GM13976 (cell line): ENCODE results near the gene CDH23.

ENCODE experiments used
- DNase-seq: peaks from one replicate; pipeline ENCODE4 v3.0.0; 2012; ENCODE audit warnings: low spot score
- in situ Hi-C: fragments of 300-500 bp; cut with MboI; formaldehyde crosslinking; loops from one replicate; pipeline ENCODE4 v1.12.0; 2022; ENCODE audit warnings: low sequenced_read_pairs, mixed read lengths, inconsistent platforms; ENCODE audit not compliant: unreplicated experiment
- TF ChIP-seq, protein P1 (sequence below): IDR thresholded peaks from 2 replicates; pipeline ENCODE4 v1.5.1; 2012; ENCODE audit warnings: borderline replicate concordance, mild to moderate bottlenecking; ENCODE audit not compliant: insufficient read depth; ENCODE audit errors: extremely low read depth, missing control alignments, control extremely low read depth

Gene CDH23

DNA sequence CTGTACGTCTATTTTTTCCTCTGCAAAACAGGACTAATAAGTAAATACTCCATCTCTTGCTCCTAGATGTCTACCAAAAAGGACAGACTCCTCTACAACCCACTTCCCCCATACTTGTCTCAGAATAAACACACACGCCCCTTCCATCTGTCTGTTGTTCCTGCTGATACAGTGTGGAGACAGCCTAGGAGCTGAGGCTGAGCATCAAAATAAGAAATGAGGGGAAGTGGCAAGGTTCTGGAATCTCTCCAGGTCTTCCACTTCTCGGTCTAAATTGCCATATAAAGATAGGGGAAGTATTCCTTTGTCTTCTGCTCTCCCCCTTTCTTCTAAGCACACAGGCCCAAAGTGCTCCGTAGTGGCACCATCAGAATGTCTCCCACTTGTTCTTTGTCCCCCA lies 407.4 kb downstream of the CDH23 start:
- in situ Hi-C loops, result no loop called here
- TF ChIP-seq, protein P1, sequence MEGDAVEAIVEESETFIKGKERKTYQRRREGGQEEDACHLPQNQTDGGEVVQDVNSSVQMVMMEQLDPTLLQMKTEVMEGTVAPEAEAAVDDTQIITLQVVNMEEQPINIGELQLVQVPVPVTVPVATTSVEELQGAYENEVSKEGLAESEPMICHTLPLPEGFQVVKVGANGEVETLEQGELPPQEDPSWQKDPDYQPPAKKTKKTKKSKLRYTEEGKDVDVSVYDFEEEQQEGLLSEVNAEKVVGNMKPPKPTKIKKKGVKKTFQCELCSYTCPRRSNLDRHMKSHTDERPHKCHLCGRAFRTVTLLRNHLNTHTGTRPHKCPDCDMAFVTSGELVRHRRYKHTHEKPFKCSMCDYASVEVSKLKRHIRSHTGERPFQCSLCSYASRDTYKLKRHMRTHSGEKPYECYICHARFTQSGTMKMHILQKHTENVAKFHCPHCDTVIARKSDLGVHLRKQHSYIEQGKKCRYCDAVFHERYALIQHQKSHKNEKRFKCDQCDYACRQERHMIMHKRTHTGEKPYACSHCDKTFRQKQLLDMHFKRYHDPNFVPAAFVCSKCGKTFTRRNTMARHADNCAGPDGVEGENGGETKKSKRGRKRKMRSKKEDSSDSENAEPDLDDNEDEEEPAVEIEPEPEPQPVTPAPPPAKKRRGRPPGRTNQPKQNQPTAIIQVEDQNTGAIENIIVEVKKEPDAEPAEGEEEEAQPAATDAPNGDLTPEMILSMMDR, result no peak
- DNase-seq, result no peak

DNA sequence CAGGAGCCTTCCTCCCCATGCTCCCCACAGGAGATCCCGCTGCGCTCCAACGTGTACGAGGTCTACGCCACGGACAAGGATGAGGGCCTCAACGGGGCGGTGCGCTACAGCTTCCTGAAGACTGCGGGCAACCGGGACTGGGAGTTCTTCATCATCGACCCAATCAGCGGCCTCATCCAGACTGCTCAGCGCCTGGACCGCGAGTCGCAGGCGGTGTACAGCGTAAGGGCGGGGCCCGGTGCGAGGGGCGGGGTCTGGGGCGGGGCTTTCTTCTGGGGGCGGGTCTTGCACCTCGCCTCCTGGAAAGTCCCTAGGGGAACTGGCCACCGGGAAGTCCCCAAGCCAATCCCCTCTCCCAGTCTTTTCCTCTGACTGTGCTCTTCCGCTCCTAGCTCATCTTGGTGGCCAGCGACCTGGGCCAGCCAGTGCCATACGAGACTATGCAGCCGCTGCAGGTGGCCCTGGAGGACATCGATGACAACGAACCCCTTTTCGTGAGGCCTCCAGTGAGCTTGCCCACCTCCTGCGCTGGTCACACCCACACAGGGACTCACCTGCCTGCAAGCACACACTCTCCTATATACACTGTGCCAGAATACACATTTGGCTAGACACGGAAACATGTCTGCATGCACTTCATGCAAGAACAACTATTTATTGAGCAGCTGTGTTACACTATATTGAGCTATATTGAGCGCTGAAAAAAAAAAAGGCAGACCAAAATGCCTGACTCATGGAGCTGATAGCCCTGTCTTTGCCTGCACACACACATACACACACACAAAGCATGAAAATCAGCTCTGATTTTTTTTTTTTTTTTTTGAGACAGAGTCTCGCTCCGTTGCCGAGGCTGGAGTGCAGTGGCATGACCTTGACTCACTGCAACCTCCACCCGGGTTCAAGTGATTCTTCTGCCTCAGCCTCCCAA lies 409.3 kb downstream of the CDH23 start:
- no peak for DNase-seq
- TF ChIP-seq, protein P1, result no peak
- in situ Hi-C loops, result no loop called here

DNA sequence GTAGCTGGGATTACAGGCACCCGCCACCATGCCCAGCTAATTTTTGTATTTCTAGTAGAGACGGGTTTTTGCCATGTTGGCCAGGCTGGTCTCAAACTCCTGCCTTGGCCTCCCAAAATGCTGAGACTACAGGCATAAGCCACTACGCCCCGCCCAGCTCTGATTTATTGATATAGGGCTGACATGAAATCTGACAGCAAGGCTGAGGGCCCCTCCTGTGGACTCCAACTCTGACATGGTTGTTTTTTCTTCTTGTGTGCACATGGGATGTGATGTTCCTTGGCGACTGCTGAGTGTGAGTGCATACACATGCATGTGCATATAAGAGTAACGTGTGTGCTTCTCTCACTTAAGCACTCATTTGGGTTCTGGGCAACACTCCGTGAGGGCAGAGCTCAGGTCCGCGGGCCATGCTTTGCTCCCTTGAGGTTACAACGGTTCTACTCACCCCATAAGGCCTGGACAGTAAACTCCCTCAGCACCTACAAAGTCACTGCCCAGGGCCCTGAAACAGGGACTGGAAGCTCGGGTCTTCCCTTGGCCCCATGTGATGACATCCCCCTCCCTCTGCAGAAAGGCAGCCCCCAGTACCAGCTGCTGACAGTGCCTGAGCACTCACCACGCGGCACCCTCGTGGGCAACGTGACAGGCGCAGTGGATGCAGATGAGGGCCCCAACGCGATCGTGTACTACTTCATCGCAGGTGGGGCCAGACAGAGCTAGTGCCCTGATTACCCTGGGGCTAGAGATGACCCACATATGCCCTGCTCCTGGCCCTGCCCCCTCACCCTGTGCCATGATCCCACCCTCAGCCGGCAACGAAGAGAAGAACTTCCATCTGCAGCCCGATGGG lies 410.2 kb downstream of the CDH23 start:
- TF ChIP-seq, protein P1, result no peak
- no peak for DNase-seq
- in situ Hi-C loops, result no loop called here

DNA sequence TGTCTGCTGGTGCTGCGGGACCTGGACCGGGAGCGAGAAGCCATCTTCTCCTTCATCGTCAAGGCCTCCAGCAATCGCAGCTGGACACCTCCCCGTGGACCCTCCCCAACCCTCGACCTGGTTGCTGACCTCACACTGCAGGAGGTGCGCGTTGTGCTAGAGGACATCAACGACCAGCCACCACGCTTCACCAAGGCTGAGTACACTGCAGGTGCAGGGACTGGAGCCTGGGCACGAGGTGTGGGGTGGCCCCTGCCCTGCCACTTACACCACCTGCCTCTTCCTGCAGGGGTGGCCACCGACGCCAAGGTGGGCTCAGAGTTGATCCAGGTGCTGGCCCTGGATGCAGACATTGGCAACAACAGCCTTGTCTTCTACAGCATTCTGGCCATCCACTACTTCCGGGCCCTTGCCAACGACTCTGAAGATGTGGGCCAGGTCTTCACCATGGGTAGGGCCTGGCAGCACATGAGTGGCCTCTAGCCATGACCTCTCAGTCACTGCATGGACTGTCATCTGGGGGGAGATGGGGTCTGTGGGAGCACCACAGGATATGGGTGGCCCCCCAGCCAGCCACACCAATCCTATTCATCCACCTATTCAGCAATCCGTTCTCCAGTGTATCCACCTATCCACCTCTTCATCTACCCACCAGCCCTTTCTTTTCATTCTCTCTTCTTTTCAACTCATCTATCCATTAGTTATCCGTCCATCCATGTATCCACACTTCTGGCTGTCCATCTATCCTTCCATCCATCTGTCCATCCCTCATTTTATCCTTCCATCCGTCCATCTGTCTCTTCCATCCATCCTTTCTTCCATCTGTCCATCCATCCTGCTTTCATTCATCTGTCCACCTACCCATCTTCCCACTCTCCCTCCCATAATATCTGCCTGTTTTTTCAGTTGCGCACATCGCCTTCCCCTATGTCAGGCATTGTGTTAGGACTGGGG lies 411.1 kb downstream of the CDH23 start:
- no peak for DNase-seq
- in situ Hi-C loops, result no loop called here
- TF ChIP-seq, protein P1, result no peak

DNA sequence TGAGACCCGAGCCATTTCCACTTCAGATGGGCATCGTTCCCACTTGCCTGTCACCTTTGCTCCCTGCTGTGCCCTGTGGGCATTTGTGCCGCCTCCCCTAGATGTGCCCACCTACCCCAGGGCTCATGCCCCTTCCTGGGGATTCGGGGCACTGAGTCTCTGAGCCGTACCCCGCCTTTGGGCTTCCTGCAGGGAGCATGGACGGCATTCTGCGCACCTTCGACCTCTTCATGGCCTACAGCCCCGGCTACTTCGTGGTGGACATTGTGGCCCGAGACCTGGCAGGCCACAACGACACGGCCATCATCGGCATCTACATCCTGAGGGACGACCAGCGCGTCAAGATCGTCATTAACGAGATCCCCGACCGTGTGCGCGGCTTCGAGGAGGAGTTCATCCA lies 412.9 kb downstream of the CDH23 start:
- no peak for DNase-seq
- in situ Hi-C loops, result no loop called here
- TF ChIP-seq, protein P1, result no peak
